ENCODE data around the gene C4A. TPM values are rescaled to one million over a fixed set of nuclear protein-coding genes. Genes with fewer than 3 reads are reported as not detected.
"Not testable (repeated sequence)": the region's sequence is repeated elsewhere in the genome, so short reads cannot be mapped to it uniquely, and the experiment has no call there.

C4A gene
- total RNA-seq = 10 to 100 TPM in 1 of 5 donors, 1 to 10 TPM in 4; 3.5 to 11.6 (median 6.1) TPM
- total RNA-seq (2013) = 3.1 TPM
- total RNA-seq = 0.25 to 1.8 (median 0.68) reads per million in 29 experiments

DNA sequence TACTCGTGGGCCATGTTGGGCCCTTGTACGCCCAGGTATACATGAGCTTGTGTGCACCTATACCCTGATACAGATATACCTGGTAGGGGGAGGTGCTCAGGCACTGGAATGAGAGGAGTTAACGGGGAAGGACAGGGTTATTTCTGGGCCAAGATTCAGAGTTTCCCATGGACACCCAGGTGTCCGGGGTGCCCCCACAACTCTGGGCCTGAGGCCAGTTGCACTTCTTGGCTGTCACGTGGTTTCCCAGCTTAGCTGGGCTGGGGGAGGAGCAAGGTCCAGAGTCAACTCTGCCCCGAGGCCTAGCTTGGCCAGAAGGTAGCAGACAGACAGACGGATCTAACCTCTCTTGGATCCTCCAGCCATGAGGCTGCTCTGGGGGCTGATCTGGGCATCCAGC, at the start of gene C4A:
C4A (plus strand) TSS at position 314 of the 400 bp plus-strand sequence; CDS start at position 365, 51 bp downstream.
- H3K4me3 Mint-ChIP-seq; H3K4me3 ChIP-seq (ENCODE audit: control insufficient read depth in 1 of 2, extremely low read depth in 1 of 2, low read length in 1 of 2); H3K9me3 Mint-ChIP-seq; DNase-seq; H3K27ac ChIP-seq (ENCODE audit: low read length); H3K27ac Mint-ChIP-seq; H3K27me3 ChIP-seq (replicated peaks in 1 of 2; ENCODE audit: control insufficient read depth in 2 of 2, extremely low read depth in 1 of 2, insufficient read depth in 2 of 2, low read length in 1 of 2); ATAC-seq (replicated peaks in 1 of 4); H3K36me3 Mint-ChIP-seq; H3K36me3 ChIP-seq (ENCODE audit: control insufficient read depth in 2 of 2, extremely low read depth in 1 of 2, insufficient read depth in 1 of 2, low read length in 1 of 2); CTCF ChIA-PET; POLR2A ChIA-PET; H3K9me3 ChIP-seq; H3K27me3 Mint-ChIP-seq: not testable (repeated sequence)
- H3K4me1 Mint-ChIP-seq = peaks cover 13 to 16% (median 14%) of the 10 kb centered on the region in 3 donors
- H3K4me1 ChIP-seq (ENCODE audit: control insufficient read depth in 1 of 2, extremely low read depth in 1 of 2, insufficient read depth in 2 of 2, low read length in 2 of 2) = peaks cover 13 to 20% of the 10 kb centered on the region in 2 experiments
- no CpG with 5 or more reads among the region's 7 CpGs for WGBS (ENCODE audit: insufficient coverage)

DNA sequence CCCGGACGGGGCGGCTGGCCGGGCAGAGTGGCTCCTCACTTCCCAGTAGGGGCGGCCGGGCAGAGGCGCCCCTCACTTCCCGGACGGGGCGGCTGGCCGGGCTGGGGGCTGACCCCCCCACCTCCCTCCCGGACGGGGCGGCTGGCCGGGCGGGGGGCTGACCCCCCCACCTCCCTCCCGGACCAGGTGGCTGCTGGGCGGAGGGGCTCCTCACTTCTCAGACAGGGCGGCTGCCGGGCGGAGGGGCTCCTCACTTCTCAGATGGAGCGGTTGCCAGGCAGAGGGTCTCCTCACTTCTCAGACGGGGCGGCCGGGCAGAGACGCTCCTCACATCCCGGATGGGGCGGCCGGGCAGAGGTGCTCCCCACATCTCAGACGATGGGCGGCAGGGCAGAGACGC, 49.7 kb upstream of the C4A start:
- H3K9me3 ChIP-seq; POLR2A ChIA-PET; H3K36me3 Mint-ChIP-seq; H3K4me3 ChIP-seq (ENCODE audit: control insufficient read depth in 1 of 2, extremely low read depth in 1 of 2, low read length in 1 of 2); H3K27ac ChIP-seq (ENCODE audit: low read length); H3K4me1 Mint-ChIP-seq; H3K36me3 ChIP-seq (ENCODE audit: control insufficient read depth in 2 of 2, extremely low read depth in 1 of 2, insufficient read depth in 1 of 2, low read length in 1 of 2); H3K27me3 Mint-ChIP-seq; H3K4me1 ChIP-seq (ENCODE audit: control insufficient read depth in 1 of 2, extremely low read depth in 1 of 2, insufficient read depth in 2 of 2, low read length in 2 of 2); ATAC-seq (replicated peaks in 1 of 4); CTCF ChIA-PET; H3K4me3 Mint-ChIP-seq; H3K27ac Mint-ChIP-seq; H3K9me3 Mint-ChIP-seq; DNase-seq: not testable (repeated sequence)
- peaks cover 2 to 21% of the 10 kb centered on the region in 2 experiments for H3K27me3 ChIP-seq (replicated peaks in 1 of 2; ENCODE audit: control insufficient read depth in 2 of 2, extremely low read depth in 1 of 2, insufficient read depth in 2 of 2, low read length in 1 of 2)
- no CpG with 5 or more reads among the region's 32 CpGs for WGBS (ENCODE audit: insufficient coverage)

DNA sequence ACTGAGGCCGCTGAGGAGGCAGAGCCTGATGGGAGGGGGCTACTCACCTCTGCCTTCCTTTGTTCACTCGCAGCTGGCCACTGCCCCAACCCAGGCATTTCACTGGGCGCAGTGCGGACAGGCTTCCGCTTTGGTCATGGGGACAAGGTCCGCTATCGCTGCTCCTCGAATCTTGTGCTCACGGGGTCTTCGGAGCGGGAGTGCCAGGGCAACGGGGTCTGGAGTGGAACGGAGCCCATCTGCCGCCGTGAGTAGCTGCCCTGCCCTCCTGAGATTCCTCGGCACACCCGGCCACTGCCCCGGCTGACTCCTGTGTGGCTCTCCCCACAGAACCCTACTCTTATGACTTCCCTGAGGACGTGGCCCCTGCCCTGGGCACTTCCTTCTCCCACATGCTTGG, 48.3 kb upstream of the C4A start:
- Mint-ChIP-seq H3K36me3 (no peaks in the 10 kb centered on the region), H3K27ac (no peak overlapping the region), H3K4me1 (no peaks in the 10 kb centered on the region), H3K9me3 (no peaks in the 10 kb centered on the region), H3K4me3 (no peak overlapping the region), H3K27me3 (peaks cover 0 to 5% of the 10 kb centered on the region in 2 donors)
- ChIA-PET CTCF (no interaction called here), POLR2A (no interaction called here)
- H3K4me3 ChIP-seq (ENCODE audit: control insufficient read depth in 1 of 2, extremely low read depth in 1 of 2, low read length in 1 of 2) = no peak overlapping the region
- H3K9me3 ChIP-seq = no peaks in the 10 kb centered on the region
- no peak for ATAC-seq (replicated peaks in 1 of 4)
- H3K4me1 ChIP-seq (ENCODE audit: control insufficient read depth in 1 of 2, extremely low read depth in 1 of 2, insufficient read depth in 2 of 2, low read length in 2 of 2) = no peaks in the 10 kb centered on the region
- no peak overlapping the region for H3K27ac ChIP-seq (ENCODE audit: low read length)
- no peak for DNase-seq
- H3K27me3 ChIP-seq (replicated peaks in 1 of 2; ENCODE audit: control insufficient read depth in 2 of 2, extremely low read depth in 1 of 2, insufficient read depth in 2 of 2, low read length in 1 of 2) = peaks cover 0 to 12% of the 10 kb centered on the region in 2 experiments
- WGBS (ENCODE audit: insufficient coverage) = 91% methylated on average over 17 of the region's 19 CpGs
- H3K36me3 ChIP-seq (ENCODE audit: control insufficient read depth in 2 of 2, extremely low read depth in 1 of 2, insufficient read depth in 1 of 2, low read length in 1 of 2) = no peaks in the 10 kb centered on the region

DNA sequence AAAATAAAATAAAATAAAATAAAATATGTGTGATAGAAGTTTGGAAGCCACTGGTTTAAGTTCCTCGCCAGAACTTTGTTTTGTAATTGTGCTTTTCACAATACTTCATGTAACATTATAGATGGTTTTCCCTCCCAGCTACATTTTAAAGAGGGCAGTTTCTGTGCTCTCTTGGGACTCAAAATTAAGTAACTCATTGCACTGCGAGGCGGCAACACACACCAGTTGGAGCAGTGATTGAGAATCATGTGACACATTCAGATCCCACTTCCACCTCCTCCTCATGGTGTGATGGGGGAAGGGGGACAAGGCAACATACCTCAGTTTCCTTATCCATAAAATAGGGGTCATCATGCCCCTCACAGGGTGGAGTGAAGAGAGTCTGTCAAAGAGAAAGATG, 46.8 kb upstream of the C4A start:
- Histone ChIP-seq H3K4me1 (ENCODE audit: control insufficient read depth in 1 of 2, extremely low read depth in 1 of 2, insufficient read depth in 2 of 2, low read length in 2 of 2) (no peaks in the 10 kb centered on the region), H3K9me3 (no peaks in the 10 kb centered on the region), H3K27ac (ENCODE audit: low read length) (no peak overlapping the region), H3K36me3 (ENCODE audit: control insufficient read depth in 2 of 2, extremely low read depth in 1 of 2, insufficient read depth in 1 of 2, low read length in 1 of 2) (no peaks in the 10 kb centered on the region), H3K4me3 (ENCODE audit: control insufficient read depth in 1 of 2, extremely low read depth in 1 of 2, low read length in 1 of 2) (no peak overlapping the region), H3K27me3 (replicated peaks in 1 of 2; ENCODE audit: control insufficient read depth in 2 of 2, extremely low read depth in 1 of 2, insufficient read depth in 2 of 2, low read length in 1 of 2) (peaks cover 0 to 9% of the 10 kb centered on the region in 2 experiments)
- H3K36me3 Mint-ChIP-seq = no peaks in the 10 kb centered on the region
- H3K4me3 Mint-ChIP-seq = no peak overlapping the region
- ATAC-seq (replicated peaks in 1 of 4) (no peak), DNase-seq (no peak)
- WGBS (ENCODE audit: insufficient coverage) = no CpG with 5 or more reads among the region's 3 CpGs
- no peak overlapping the region for H3K27ac Mint-ChIP-seq
- CTCF ChIA-PET = no interaction called here
- H3K27me3 Mint-ChIP-seq = peaks cover 0 to 5% of the 10 kb centered on the region in 2 donors
- POLR2A ChIA-PET = no interaction called here
- H3K9me3 Mint-ChIP-seq = no peaks in the 10 kb centered on the region
- no peaks in the 10 kb centered on the region for H3K4me1 Mint-ChIP-seq

DNA sequence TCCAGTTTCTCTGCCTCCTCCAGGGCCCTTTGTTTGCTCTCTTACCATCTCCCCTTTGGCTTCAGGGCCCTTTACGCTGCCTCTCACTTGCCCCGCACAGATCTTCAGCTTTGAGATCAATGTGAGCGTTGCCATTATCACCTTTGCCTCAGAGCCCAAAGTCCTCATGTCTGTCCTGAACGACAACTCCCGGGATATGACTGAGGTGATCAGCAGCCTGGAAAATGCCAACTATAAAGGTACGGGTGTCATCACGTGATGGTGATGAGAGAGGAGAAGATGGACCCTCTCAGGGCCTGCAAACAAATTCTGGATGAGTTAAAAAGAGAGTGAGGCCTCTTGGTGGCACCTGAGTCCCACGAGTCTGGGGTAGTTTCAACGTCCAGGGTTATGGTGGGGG, 46.0 kb upstream of the C4A start:
- CTCF ChIA-PET = no interaction called here

DNA sequence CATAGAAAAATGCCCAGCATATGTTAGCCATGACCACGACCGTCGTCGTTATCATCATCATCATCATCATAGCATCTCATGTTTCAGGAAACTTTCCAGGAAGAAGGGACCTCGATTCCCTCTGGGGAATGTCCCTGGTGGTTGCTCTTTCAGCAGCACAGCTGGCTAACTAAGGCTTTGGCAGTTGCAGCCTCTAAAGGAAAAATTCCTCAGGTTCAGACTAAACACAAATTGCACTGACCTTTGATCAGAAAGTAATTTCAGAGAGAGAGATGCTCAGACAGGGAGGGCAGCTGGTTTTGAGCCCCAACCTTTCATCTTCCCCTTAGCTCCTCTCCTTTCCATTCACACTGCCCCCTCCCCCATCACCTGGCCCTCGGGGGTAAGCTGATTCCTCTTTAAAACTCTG, 41.6 kb upstream of the C4A start:
- 2% methylated on average over 5 of the region's 6 CpGs for WGBS (ENCODE audit: insufficient coverage)
- peaks cover 0 to 5% (median 0%) of the 10 kb centered on the region in 3 donors for H3K4me1 Mint-ChIP-seq
- ATAC-seq (replicated peaks in 1 of 4) (no peak), DNase-seq (no peak)
- no peaks in the 10 kb centered on the region for H3K4me1 ChIP-seq (ENCODE audit: control insufficient read depth in 1 of 2, extremely low read depth in 1 of 2, insufficient read depth in 2 of 2, low read length in 2 of 2)
- H3K4me3 Mint-ChIP-seq = no peak overlapping the region
- H3K9me3 Mint-ChIP-seq = no peaks in the 10 kb centered on the region
- ChIA-PET CTCF (no interaction called here), POLR2A (no interaction called here)
- H3K27me3 ChIP-seq (replicated peaks in 1 of 2; ENCODE audit: control insufficient read depth in 2 of 2, extremely low read depth in 1 of 2, insufficient read depth in 2 of 2, low read length in 1 of 2) = peaks cover 0 to 35% of the 10 kb centered on the region in 2 experiments
- no peaks in the 10 kb centered on the region for H3K36me3 ChIP-seq (ENCODE audit: control insufficient read depth in 2 of 2, extremely low read depth in 1 of 2, insufficient read depth in 1 of 2, low read length in 1 of 2)
- H3K4me3 ChIP-seq (ENCODE audit: control insufficient read depth in 1 of 2, extremely low read depth in 1 of 2, low read length in 1 of 2) = no peak overlapping the region
- peaks cover 8 to 21% of the 10 kb centered on the region in 2 donors for H3K27me3 Mint-ChIP-seq
- no peak overlapping the region for H3K27ac ChIP-seq (ENCODE audit: low read length)
- H3K9me3 ChIP-seq = no peaks in the 10 kb centered on the region
- no peak overlapping the region for H3K27ac Mint-ChIP-seq
- no peaks in the 10 kb centered on the region for H3K36me3 Mint-ChIP-seq

More for the DNA sequence above, 46.0 kb upstream of the C4A start:
- ATAC-seq (replicated peaks in 1 of 4) (no peak), DNase-seq (no peak)
- POLR2A ChIA-PET = no interaction called here
- Mint-ChIP-seq H3K27me3 (peaks cover 0 to 5% of the 10 kb centered on the region in 2 donors), H3K27ac (no peak overlapping the region), H3K36me3 (no peaks in the 10 kb centered on the region), H3K4me1 (no peaks in the 10 kb centered on the region), H3K4me3 (no peak overlapping the region), H3K9me3 (no peaks in the 10 kb centered on the region)
- no peaks in the 10 kb centered on the region for H3K4me1 ChIP-seq (ENCODE audit: control insufficient read depth in 1 of 2, extremely low read depth in 1 of 2, insufficient read depth in 2 of 2, low read length in 2 of 2)
- no peaks in the 10 kb centered on the region for H3K9me3 ChIP-seq
- no peak overlapping the region for H3K4me3 ChIP-seq (ENCODE audit: control insufficient read depth in 1 of 2, extremely low read depth in 1 of 2, low read length in 1 of 2)
- H3K36me3 ChIP-seq (ENCODE audit: control insufficient read depth in 2 of 2, extremely low read depth in 1 of 2, insufficient read depth in 1 of 2, low read length in 1 of 2) = no peaks in the 10 kb centered on the region
- WGBS (ENCODE audit: insufficient coverage) = 74% methylated on average over 9 of the region's 9 CpGs
- H3K27ac ChIP-seq (ENCODE audit: low read length) = no peak overlapping the region
- H3K27me3 ChIP-seq (replicated peaks in 1 of 2; ENCODE audit: control insufficient read depth in 2 of 2, extremely low read depth in 1 of 2, insufficient read depth in 2 of 2, low read length in 1 of 2) = peaks cover 0 to 9% of the 10 kb centered on the region in 2 experiments

DNA sequence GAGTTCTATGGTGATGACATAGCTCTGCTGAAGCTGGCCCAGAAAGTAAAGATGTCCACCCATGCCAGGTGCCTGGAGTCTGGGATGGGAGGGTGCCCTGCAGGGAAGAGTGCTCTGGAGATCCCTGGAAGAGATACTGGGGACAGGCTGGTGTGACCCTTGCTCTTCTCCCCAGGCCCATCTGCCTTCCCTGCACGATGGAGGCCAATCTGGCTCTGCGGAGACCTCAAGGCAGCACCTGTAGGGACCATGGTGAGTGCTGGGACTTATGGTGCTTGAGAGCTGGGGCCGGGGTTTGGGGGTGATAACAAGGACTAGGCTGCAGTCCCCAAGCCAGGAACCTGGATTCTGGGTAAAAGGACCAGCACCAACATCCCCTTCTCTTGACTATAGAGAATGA, 38.1 kb upstream of the C4A start:
- ATAC-seq (replicated peaks in 1 of 4) (no peak), DNase-seq (no peak)
- peaks cover 0 to 10% (median 0%) of the 10 kb centered on the region in 3 donors for H3K4me1 Mint-ChIP-seq
- no peaks in the 10 kb centered on the region for H3K36me3 ChIP-seq (ENCODE audit: control insufficient read depth in 2 of 2, extremely low read depth in 1 of 2, insufficient read depth in 1 of 2, low read length in 1 of 2)
- peaks cover 0 to 47% of the 10 kb centered on the region in 2 experiments for H3K27me3 ChIP-seq (replicated peaks in 1 of 2; ENCODE audit: control insufficient read depth in 2 of 2, extremely low read depth in 1 of 2, insufficient read depth in 2 of 2, low read length in 1 of 2)
- no CpG with 5 or more reads among the region's 3 CpGs for WGBS (ENCODE audit: insufficient coverage)
- ChIA-PET CTCF (no interaction called here), POLR2A (no interaction called here)
- no peaks in the 10 kb centered on the region for H3K36me3 Mint-ChIP-seq
- no peaks in the 10 kb centered on the region for H3K9me3 ChIP-seq
- no peak overlapping the region for H3K4me3 Mint-ChIP-seq
- peaks cover 8 to 27% of the 10 kb centered on the region in 2 donors for H3K27me3 Mint-ChIP-seq
- H3K27ac ChIP-seq (ENCODE audit: low read length) = no peak overlapping the region
- H3K27ac Mint-ChIP-seq = no peak overlapping the region
- no peaks in the 10 kb centered on the region for H3K9me3 Mint-ChIP-seq
- no peaks in the 10 kb centered on the region for H3K4me1 ChIP-seq (ENCODE audit: control insufficient read depth in 1 of 2, extremely low read depth in 1 of 2, insufficient read depth in 2 of 2, low read length in 2 of 2)
- H3K4me3 ChIP-seq (ENCODE audit: control insufficient read depth in 1 of 2, extremely low read depth in 1 of 2, low read length in 1 of 2) = no peak overlapping the region

All from T-cell (primary cell).